Common myeloid progenitor, CD34-positive (primary cell): ENCODE data around the gene TNS1.

ENCODE experiments used
- CTCF ChIA-PET: fragments of 350-600 bp; sonication (Branson Sonifier 250); formaldehyde crosslinking; loops from one replicate; lab custom pipeline; 2021; ENCODE audit warnings: antibody characterized with exemption; lab: Charles Lee
- POLR2A ChIA-PET: fragments of 350-600 bp; sonication (Branson Sonifier 250); formaldehyde crosslinking; loops from one replicate; lab custom pipeline; 2021; ENCODE audit warnings: antibody characterized with exemption; lab: Charles Lee
- DNase-seq, 3 donors: peaks; one replicate each; pipeline versions ENCODE4 v3.0.0 to v3.0.0-alpha.2; 2013
- H3K27ac ChIP-seq, 2 experiments: 1 replicate in 1 of 2; 2 replicates in 1 of 2; pipeline ENCODE4 v1.7.0; 2013; ENCODE audit warnings: inconsistent platforms in 2 of 2, low read length in 2 of 2, mild to moderate bottlenecking in 2 of 2, low read depth in 1 of 2, moderate library complexity in 1 of 2; ENCODE audit not compliant: severe bottlenecking in 2 of 2, insufficient read depth in 1 of 2, poor library complexity in 1 of 2
- H3K27me3 ChIP-seq, 5 experiments: replicated peaks in 2 of 5; 1 replicate in 3 of 5; 2 replicates in 2 of 5; pipeline versions ENCODE4 v1.6.1 to v1.7.0; 2013; ENCODE audit warnings: low read length in 4 of 5, mild to moderate bottlenecking in 2 of 5, moderate library complexity in 2 of 5, inconsistent platforms in 1 of 5; ENCODE audit not compliant: insufficient read depth in 5 of 5, control insufficient read depth in 4 of 5
- H3K36me3 ChIP-seq, 4 experiments: 1 replicate in 2 of 4; 2 replicates in 2 of 4; pipeline versions ENCODE4 v1.6.1 to v1.7.0; 2013; ENCODE audit warnings: low read length in 3 of 4, control low read depth in 1 of 4, mild to moderate bottlenecking in 1 of 4; ENCODE audit not compliant: control insufficient read depth in 4 of 4, insufficient read depth in 4 of 4
- H3K4me1 ChIP-seq, 4 experiments: 1 replicate in 3 of 4; 2 replicates in 1 of 4; pipeline versions ENCODE4 v1.6.1 to v1.7.1; 2013; ENCODE audit warnings: low read length in 3 of 4, mild to moderate bottlenecking in 3 of 4, control low read depth in 1 of 4, inconsistent platforms in 1 of 4, moderate library complexity in 1 of 4; ENCODE audit not compliant: control insufficient read depth in 4 of 4, insufficient read depth in 4 of 4; ENCODE audit errors: control extremely low read depth in 1 of 4
- H3K4me3 ChIP-seq, 7 experiments: 1 replicate in 4 of 7; 2 replicates in 3 of 7; pipeline versions ENCODE4 v1.5.1 to v1.7.0; 2013; ENCODE audit warnings: mild to moderate bottlenecking in 7 of 7, low read length in 6 of 7, moderate library complexity in 6 of 7, inconsistent platforms in 2 of 7, low read depth in 2 of 7, control low read depth in 1 of 7; ENCODE audit not compliant: insufficient read depth in 4 of 7, control insufficient read depth in 1 of 7; ENCODE audit errors: extremely low read depth in 1 of 7
- H3K9me3 ChIP-seq, 5 experiments: 1 replicate in 4 of 5; 2 replicates in 1 of 5; pipeline versions ENCODE4 v1.6.1 to v1.7.1; 2013; ENCODE audit warnings: low read length in 4 of 5, mild to moderate bottlenecking in 2 of 5, inconsistent platforms in 1 of 5, low read depth in 1 of 5, moderate library complexity in 1 of 5; ENCODE audit not compliant: control insufficient read depth in 4 of 5, insufficient read depth in 2 of 5; ENCODE audit errors: control extremely low read depth in 1 of 5
- WGBS: methylation state at CpG from one replicate; pipeline ENCODE4 v1.1.5; 2013; ENCODE audit not compliant: insufficient coverage; 5-methylcytosine and 5-hydroxymethylcytosine counted together

Gene TNS1

DNA sequence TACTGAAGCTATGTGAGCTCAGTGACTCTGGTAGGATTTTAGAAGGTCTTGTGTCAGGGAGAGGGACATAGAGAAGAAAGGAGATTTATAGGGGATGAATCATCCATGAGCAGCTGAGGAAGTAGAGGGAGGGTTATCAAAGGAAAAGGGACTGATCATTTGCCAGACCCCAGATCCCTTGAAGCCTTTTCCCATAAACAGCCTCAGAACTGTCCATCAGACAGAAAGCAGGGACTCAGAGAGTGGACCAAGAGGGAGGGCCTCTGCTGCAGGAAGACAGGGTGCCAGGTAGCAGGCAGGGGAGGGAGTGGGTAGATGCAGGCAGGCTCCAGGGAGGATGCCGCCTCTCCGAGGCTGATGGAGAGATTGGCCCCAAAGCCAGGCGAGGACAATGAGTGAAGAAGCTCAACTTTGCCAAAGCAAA, 133.9 kb downstream of the TNS1 start:
- H3K27ac ChIP-seq: no peak overlapping the region
- CTCF ChIA-PET: interaction anchor here (1.5 to 2.8 kb wide), 3 partner anchors 11 to 18 kb away, joined by 4 to 13 read pairs (median 11); no protein-coding TSS in a partner anchor
- peaks cover 0 to 42% (median 5%) of the 10 kb centered on the region in 4 experiments for H3K36me3 ChIP-seq
- H3K4me3 ChIP-seq: no peak overlapping the region
- no peaks in the 10 kb centered on the region for H3K27me3 ChIP-seq
- 100% methylated on average over 3 of the region's 3 CpGs for WGBS
- H3K4me1 ChIP-seq: peaks cover 0 to 3% (median 0%) of the 10 kb centered on the region in 4 experiments
- DNase-seq: no peak
- POLR2A ChIA-PET: no interaction called here
- no peaks in the 10 kb centered on the region for H3K9me3 ChIP-seq

- H3K4me1 ChIP-seq: peaks cover 0 to 3% (median 0%) of the 10 kb centered on the region in 4 experiments
- no peaks in the 10 kb centered on the region for H3K27me3 ChIP-seq
- WGBS: 98% methylated on average over 5 of the region's 5 CpGs
- ChIA-PET CTCF (interaction anchor here (1.4 to 2.8 kb wide), 3 partner anchors 12 to 82 kb away, joined by 3 to 13 read pairs (median 11); no protein-coding TSS in a partner anchor), POLR2A (no interaction called here)
- H3K4me3 ChIP-seq: no peak overlapping the region
- no peak for DNase-seq
- H3K27ac ChIP-seq: no peak overlapping the region
- peaks cover 0 to 38% (median 5%) of the 10 kb centered on the region in 4 experiments for H3K36me3 ChIP-seq
- no peaks in the 10 kb centered on the region for H3K9me3 ChIP-seq
These were observed 134.4 kb downstream of the TNS1 start for GRCh38 chr2:217868265-217868892.

GRCh38 chr2:217866457-217866856, 136.3 kb downstream of the TNS1 start:
- Histone ChIP-seq H3K9me3 (no peaks in the 10 kb centered on the region), H3K4me1 (peaks cover 0 to 3% (median 0%) of the 10 kb centered on the region in 4 experiments), H3K36me3 (peaks cover 0 to 30% (median 4%) of the 10 kb centered on the region in 4 experiments), H3K27me3 (no peaks in the 10 kb centered on the region), H3K4me3 (no peak overlapping the region), H3K27ac (no peak overlapping the region)
- ChIA-PET POLR2A (no interaction called here), CTCF (no interaction called here)
- DNase-seq: no peak
- WGBS: 100% methylated on average over 1 of the region's 3 CpGs

DNA sequence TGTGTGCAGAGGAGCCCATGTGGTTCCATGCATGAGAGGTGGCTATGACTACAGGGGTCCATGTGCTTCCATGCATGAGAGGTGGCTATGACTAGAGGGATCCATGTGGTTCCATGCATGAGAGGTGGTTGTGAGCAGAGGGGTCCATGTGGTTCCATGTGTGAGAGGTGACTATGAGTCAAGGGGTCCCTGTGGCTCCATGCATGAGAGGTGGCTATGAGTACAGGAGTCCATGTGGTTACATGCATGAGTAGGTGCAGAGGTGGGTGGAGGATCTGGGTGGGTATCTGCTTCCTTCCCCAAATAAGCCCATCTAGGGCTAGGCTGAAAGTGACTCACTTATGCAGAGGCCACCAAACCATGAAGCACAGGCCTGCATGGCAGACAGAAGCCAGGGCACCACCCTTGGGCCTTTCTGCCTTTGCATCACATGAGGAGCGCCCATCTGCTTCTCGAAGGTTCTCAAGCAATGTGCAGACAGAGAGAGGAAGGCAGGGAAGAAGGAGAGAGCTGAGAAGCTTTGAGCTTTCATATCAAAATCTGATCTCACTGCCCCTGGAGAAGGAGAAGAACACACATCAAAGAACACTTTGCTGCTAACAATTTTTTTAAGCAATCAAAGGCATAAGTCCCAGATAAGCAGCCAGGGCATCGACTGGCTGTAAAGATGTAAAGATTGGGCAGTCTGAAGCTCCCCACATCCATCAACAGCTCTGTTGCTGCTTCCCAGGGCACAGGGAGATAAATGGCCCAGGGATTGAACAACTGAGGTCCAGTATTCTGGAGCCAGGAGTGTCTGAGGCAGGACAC, 137.6 kb downstream of the TNS1 start:
- CTCF ChIA-PET: interaction anchor here (1.4 kb wide), 1 partner anchor 76 kb away, joined by 3 read pairs; no protein-coding TSS in a partner anchor
- DNase-seq: peak in 2 of 3 donors; percentile 53 to 58
- WGBS: 100% methylated on average over 1 of the region's 3 CpGs
- Histone ChIP-seq H3K4me1 (peaks cover 0 to 3% (median 0%) of the 10 kb centered on the region in 4 experiments), H3K4me3 (no peak overlapping the region), H3K27ac (no peak overlapping the region), H3K27me3 (no peaks in the 10 kb centered on the region), H3K9me3 (no peaks in the 10 kb centered on the region), H3K36me3 (peaks cover 0 to 29% (median 4%) of the 10 kb centered on the region in 4 experiments)
- POLR2A ChIA-PET: no interaction called here

GRCh38 chr2:217863883-217864282, 138.9 kb downstream of the TNS1 start:
- H3K36me3 ChIP-seq: peaks cover 0 to 38% (median 4%) of the 10 kb centered on the region in 4 experiments
- POLR2A ChIA-PET: no interaction called here
- no peak overlapping the region for H3K27ac ChIP-seq
- WGBS: 83% methylated on average over 1 of the region's 5 CpGs
- CTCF ChIA-PET: no interaction called here
- H3K4me1 ChIP-seq: peaks cover 0 to 3% (median 0%) of the 10 kb centered on the region in 4 experiments
- no peaks in the 10 kb centered on the region for H3K27me3 ChIP-seq
- no peak for DNase-seq
- H3K9me3 ChIP-seq: no peaks in the 10 kb centered on the region
- H3K4me3 ChIP-seq: no peak overlapping the region

GRCh38 chr2:217861334-217861877, 141.4 kb downstream of the TNS1 start:
- peaks cover 0 to 26% (median 2%) of the 10 kb centered on the region in 4 experiments for H3K36me3 ChIP-seq

More at GRCh38 chr2:217861334-217861877, 141.4 kb downstream of the TNS1 start:
- DNase-seq: no peak
- Histone ChIP-seq H3K27ac (no peak overlapping the region), H3K4me1 (peaks cover 0 to 3% (median 0%) of the 10 kb centered on the region in 4 experiments), H3K4me3 (no peak overlapping the region), H3K27me3 (no peaks in the 10 kb centered on the region), H3K9me3 (no peaks in the 10 kb centered on the region)
- CTCF ChIA-PET: interaction anchor here (1.0 to 1.6 kb wide), 2 partner anchors 71 to 75 kb away, joined by 3 read pairs; no protein-coding TSS in a partner anchor
- POLR2A ChIA-PET: no interaction called here
- WGBS: 100% methylated on average over 3 of the region's 5 CpGs
